K562 (cell line): Measurements from ENCODE around the gene TIGD7. TPM values are rescaled to one million over a fixed set of nuclear protein-coding genes. Genes with fewer than 3 reads are reported as not detected.
A peak's percentile ranks its signal among the peaks of the same experiment; 100 is the strongest.

Experiments
- polyA plus RNA-seq, 8 experiments: library from polyadenylated mRNA; depleted of rRNA in 4 of 8; stranded (reverse) in 5 of 8; unstranded in 3 of 8; fragments of >200 nt; fragmentation: Nextera tagmentation in 2 of 8; fragmentation: Illumina TruSeq in 1 of 8; extraction: Ambion mirVana in 2 of 8; extraction: Trizol in 1 of 8; gene quantifications; 2 replicates each; pipeline versions ENCODE4 v1.2.1 to v1.2.3, GENCODE V29; 2011 to 2014; ENCODE audit warnings: inconsistent platforms in 1 of 8, missing spikeins in 1 of 8
- total RNA-seq, 7 experiments: library from RNA; depleted of rRNA in 6 of 7; stranded (reverse); fragments of >200 nt in 6 of 7; fragmentation: Illumina TruSeq in 2 of 7; extraction: Trizol in 2 of 7; gene quantifications; 2 replicates each; pipeline versions ENCODE4 v1.2.1 to v1.2.3, GENCODE V29; 2011 to 2021; ENCODE audit warnings: low replicate concordance in 1 of 7
- TF ChIP-seq, protein P1 (sequence below): fragments of 200-600 bp; sonication (generic); IDR thresholded peaks from one replicate; pipeline ENCODE4 v1.6.1; 2012; ENCODE audit warnings: mild to moderate bottlenecking, low read depth, low read length, inconsistent platforms
- TF ChIP-seq, protein P2 (sequence below): fragments of 450-650 bp; IDR thresholded peaks from 2 replicates; pipeline ENCODE4 v1.6.1; 2016; ENCODE audit warnings: mild to moderate bottlenecking, moderate library complexity

The TIGD7 gene
- total and polyA plus RNA-seq, 9 of the 15 experiments (the other 6 are each of a cell fraction or from before 2014, with no cell fraction given), result 0.84 to 10.7 (median 6.7) TPM

DNA sequence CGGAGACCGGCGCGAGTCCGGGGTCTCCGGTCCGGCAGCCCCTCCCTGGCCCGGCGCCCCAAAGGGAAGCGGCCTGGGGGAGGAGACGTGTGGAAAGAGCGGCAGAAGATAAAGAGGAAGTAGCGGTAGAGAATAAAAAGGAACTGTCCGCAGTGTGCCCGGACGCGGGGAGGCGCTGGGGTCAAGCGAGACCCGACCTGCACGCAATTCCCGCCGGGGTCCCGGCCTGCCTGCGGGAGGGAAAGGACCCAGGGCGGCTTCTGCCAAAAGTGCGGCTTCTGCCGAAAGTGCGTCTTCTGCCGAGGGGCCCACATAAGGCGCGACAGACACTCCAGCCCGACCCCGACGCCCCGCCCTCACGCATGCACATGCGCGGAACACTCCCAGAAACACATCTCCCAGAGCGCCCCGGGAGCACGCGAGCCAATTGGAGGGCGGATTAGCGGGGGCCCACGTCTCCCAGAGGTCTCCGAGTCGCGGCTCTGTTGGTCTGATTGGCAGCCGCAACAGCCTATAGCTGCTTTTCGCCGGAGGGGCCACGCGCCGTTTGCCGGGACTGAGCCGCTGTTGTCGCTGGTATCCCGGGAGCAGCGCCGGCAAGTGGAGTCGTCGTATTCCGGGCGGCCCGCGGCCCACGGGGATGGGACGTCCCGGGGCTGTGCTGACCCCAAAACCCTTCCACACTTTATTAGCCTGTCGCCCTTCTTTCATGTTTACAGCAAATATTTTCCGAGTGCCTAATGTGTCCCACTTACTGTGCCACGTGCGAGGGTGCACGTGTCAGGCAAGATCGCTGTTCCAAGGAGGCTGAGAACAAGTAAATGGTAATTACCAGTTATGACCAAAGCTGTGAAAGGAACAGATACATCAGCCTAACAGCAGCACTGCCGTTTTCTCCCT, 40.8 kb downstream of the TIGD7 start (continued):
- TF ChIP-seq, protein P1, sequence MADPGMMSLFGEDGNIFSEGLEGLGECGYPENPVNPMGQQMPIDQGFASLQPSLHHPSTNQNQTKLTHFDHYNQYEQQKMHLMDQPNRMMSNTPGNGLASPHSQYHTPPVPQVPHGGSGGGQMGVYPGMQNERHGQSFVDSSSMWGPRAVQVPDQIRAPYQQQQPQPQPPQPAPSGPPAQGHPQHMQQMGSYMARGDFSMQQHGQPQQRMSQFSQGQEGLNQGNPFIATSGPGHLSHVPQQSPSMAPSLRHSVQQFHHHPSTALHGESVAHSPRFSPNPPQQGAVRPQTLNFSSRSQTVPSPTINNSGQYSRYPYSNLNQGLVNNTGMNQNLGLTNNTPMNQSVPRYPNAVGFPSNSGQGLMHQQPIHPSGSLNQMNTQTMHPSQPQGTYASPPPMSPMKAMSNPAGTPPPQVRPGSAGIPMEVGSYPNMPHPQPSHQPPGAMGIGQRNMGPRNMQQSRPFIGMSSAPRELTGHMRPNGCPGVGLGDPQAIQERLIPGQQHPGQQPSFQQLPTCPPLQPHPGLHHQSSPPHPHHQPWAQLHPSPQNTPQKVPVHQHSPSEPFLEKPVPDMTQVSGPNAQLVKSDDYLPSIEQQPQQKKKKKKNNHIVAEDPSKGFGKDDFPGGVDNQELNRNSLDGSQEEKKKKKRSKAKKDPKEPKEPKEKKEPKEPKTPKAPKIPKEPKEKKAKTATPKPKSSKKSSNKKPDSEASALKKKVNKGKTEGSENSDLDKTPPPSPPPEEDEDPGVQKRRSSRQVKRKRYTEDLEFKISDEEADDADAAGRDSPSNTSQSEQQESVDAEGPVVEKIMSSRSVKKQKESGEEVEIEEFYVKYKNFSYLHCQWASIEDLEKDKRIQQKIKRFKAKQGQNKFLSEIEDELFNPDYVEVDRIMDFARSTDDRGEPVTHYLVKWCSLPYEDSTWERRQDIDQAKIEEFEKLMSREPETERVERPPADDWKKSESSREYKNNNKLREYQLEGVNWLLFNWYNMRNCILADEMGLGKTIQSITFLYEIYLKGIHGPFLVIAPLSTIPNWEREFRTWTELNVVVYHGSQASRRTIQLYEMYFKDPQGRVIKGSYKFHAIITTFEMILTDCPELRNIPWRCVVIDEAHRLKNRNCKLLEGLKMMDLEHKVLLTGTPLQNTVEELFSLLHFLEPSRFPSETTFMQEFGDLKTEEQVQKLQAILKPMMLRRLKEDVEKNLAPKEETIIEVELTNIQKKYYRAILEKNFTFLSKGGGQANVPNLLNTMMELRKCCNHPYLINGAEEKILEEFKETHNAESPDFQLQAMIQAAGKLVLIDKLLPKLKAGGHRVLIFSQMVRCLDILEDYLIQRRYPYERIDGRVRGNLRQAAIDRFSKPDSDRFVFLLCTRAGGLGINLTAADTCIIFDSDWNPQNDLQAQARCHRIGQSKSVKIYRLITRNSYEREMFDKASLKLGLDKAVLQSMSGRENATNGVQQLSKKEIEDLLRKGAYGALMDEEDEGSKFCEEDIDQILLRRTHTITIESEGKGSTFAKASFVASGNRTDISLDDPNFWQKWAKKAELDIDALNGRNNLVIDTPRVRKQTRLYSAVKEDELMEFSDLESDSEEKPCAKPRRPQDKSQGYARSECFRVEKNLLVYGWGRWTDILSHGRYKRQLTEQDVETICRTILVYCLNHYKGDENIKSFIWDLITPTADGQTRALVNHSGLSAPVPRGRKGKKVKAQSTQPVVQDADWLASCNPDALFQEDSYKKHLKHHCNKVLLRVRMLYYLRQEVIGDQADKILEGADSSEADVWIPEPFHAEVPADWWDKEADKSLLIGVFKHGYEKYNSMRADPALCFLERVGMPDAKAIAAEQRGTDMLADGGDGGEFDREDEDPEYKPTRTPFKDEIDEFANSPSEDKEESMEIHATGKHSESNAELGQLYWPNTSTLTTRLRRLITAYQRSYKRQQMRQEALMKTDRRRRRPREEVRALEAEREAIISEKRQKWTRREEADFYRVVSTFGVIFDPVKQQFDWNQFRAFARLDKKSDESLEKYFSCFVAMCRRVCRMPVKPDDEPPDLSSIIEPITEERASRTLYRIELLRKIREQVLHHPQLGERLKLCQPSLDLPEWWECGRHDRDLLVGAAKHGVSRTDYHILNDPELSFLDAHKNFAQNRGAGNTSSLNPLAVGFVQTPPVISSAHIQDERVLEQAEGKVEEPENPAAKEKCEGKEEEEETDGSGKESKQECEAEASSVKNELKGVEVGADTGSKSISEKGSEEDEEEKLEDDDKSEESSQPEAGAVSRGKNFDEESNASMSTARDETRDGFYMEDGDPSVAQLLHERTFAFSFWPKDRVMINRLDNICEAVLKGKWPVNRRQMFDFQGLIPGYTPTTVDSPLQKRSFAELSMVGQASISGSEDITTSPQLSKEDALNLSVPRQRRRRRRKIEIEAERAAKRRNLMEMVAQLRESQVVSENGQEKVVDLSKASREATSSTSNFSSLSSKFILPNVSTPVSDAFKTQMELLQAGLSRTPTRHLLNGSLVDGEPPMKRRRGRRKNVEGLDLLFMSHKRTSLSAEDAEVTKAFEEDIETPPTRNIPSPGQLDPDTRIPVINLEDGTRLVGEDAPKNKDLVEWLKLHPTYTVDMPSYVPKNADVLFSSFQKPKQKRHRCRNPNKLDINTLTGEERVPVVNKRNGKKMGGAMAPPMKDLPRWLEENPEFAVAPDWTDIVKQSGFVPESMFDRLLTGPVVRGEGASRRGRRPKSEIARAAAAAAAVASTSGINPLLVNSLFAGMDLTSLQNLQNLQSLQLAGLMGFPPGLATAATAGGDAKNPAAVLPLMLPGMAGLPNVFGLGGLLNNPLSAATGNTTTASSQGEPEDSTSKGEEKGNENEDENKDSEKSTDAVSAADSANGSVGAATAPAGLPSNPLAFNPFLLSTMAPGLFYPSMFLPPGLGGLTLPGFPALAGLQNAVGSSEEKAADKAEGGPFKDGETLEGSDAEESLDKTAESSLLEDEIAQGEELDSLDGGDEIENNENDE, result no peak
- TF ChIP-seq, protein P2, sequence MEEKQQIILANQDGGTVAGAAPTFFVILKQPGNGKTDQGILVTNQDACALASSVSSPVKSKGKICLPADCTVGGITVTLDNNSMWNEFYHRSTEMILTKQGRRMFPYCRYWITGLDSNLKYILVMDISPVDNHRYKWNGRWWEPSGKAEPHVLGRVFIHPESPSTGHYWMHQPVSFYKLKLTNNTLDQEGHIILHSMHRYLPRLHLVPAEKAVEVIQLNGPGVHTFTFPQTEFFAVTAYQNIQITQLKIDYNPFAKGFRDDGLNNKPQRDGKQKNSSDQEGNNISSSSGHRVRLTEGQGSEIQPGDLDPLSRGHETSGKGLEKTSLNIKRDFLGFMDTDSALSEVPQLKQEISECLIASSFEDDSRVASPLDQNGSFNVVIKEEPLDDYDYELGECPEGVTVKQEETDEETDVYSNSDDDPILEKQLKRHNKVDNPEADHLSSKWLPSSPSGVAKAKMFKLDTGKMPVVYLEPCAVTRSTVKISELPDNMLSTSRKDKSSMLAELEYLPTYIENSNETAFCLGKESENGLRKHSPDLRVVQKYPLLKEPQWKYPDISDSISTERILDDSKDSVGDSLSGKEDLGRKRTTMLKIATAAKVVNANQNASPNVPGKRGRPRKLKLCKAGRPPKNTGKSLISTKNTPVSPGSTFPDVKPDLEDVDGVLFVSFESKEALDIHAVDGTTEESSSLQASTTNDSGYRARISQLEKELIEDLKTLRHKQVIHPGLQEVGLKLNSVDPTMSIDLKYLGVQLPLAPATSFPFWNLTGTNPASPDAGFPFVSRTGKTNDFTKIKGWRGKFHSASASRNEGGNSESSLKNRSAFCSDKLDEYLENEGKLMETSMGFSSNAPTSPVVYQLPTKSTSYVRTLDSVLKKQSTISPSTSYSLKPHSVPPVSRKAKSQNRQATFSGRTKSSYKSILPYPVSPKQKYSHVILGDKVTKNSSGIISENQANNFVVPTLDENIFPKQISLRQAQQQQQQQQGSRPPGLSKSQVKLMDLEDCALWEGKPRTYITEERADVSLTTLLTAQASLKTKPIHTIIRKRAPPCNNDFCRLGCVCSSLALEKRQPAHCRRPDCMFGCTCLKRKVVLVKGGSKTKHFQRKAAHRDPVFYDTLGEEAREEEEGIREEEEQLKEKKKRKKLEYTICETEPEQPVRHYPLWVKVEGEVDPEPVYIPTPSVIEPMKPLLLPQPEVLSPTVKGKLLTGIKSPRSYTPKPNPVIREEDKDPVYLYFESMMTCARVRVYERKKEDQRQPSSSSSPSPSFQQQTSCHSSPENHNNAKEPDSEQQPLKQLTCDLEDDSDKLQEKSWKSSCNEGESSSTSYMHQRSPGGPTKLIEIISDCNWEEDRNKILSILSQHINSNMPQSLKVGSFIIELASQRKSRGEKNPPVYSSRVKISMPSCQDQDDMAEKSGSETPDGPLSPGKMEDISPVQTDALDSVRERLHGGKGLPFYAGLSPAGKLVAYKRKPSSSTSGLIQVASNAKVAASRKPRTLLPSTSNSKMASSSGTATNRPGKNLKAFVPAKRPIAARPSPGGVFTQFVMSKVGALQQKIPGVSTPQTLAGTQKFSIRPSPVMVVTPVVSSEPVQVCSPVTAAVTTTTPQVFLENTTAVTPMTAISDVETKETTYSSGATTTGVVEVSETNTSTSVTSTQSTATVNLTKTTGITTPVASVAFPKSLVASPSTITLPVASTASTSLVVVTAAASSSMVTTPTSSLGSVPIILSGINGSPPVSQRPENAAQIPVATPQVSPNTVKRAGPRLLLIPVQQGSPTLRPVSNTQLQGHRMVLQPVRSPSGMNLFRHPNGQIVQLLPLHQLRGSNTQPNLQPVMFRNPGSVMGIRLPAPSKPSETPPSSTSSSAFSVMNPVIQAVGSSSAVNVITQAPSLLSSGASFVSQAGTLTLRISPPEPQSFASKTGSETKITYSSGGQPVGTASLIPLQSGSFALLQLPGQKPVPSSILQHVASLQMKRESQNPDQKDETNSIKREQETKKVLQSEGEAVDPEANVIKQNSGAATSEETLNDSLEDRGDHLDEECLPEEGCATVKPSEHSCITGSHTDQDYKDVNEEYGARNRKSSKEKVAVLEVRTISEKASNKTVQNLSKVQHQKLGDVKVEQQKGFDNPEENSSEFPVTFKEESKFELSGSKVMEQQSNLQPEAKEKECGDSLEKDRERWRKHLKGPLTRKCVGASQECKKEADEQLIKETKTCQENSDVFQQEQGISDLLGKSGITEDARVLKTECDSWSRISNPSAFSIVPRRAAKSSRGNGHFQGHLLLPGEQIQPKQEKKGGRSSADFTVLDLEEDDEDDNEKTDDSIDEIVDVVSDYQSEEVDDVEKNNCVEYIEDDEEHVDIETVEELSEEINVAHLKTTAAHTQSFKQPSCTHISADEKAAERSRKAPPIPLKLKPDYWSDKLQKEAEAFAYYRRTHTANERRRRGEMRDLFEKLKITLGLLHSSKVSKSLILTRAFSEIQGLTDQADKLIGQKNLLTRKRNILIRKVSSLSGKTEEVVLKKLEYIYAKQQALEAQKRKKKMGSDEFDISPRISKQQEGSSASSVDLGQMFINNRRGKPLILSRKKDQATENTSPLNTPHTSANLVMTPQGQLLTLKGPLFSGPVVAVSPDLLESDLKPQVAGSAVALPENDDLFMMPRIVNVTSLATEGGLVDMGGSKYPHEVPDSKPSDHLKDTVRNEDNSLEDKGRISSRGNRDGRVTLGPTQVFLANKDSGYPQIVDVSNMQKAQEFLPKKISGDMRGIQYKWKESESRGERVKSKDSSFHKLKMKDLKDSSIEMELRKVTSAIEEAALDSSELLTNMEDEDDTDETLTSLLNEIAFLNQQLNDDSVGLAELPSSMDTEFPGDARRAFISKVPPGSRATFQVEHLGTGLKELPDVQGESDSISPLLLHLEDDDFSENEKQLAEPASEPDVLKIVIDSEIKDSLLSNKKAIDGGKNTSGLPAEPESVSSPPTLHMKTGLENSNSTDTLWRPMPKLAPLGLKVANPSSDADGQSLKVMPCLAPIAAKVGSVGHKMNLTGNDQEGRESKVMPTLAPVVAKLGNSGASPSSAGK, result peak; percentile 100
